Karpas-422 (cell line): ENCODE measurements around the gene ARHGAP10. TPM values are rescaled to one million over a fixed set of nuclear protein-coding genes. Genes with fewer than 3 reads are reported as not detected.

ENCODE experiments used
- DNase-seq: peaks from one replicate; pipeline ENCODE4 v3.0.0-alpha.2; 2015
- H2AFZ ChIP-seq: fragments of 200-600 bp; sonication (generic); 2 replicates; pipeline ENCODE4 v1.6.1; 2014; ENCODE audit warnings: antibody characterized with exemption, low read length, mixed read lengths
- H3K27ac ChIP-seq: fragments of 200-600 bp; sonication (generic); 2 replicates; pipeline ENCODE4 v1.5.1; 2014; ENCODE audit warnings: mild to moderate bottlenecking, low read length, moderate library complexity
- H3K27me3 ChIP-seq: fragments of 200-600 bp; sonication (generic); 2 replicates; pipeline ENCODE4 v1.6.1; 2014; ENCODE audit warnings: low read length, mixed read lengths
- H3K36me3 ChIP-seq: fragments of 200-600 bp; sonication (generic); 2 replicates; pipeline ENCODE4 v1.6.1; 2014; ENCODE audit warnings: low read length, mixed read lengths; ENCODE audit not compliant: insufficient read depth
- H3K4me1 ChIP-seq: fragments of 200-600 bp; sonication (generic); 2 replicates; pipeline ENCODE4 v1.6.1; 2014; ENCODE audit warnings: mild to moderate bottlenecking, low read length, mixed read lengths
- H3K4me2 ChIP-seq: fragments of 200-600 bp; sonication (generic); 2 replicates; pipeline ENCODE4 v1.6.1; 2014; ENCODE audit warnings: low read length, low read depth, mild to moderate bottlenecking; ENCODE audit not compliant: poor library complexity, severe bottlenecking
- H3K4me3 ChIP-seq: fragments of 200-600 bp; sonication (generic); 2 replicates; pipeline ENCODE4 v1.5.1; 2014; ENCODE audit warnings: mild to moderate bottlenecking, antibody characterized with exemption, low read length, mixed read lengths
- H3K79me2 ChIP-seq: fragments of 200-600 bp; sonication (generic); 2 replicates; pipeline ENCODE4 v1.6.1; 2014; ENCODE audit warnings: mild to moderate bottlenecking, low read length, mixed read lengths
- H3K9ac ChIP-seq: fragments of 200-600 bp; sonication (generic); 2 replicates; pipeline ENCODE4 v1.6.0; 2014; ENCODE audit warnings: low read length
- H3K9me2 ChIP-seq: fragments of 200-600 bp; sonication (generic), shearing (Covaris generic); replicated peaks from 2 replicates; pipeline ENCODE4 v1.6.0; 2014; ENCODE audit warnings: mild to moderate bottlenecking, low read length, moderate library complexity; ENCODE audit not compliant: insufficient read depth
- H3K9me3 ChIP-seq: fragments of 300-700, 200-600 bp; sonication (generic); 2 replicates; pipeline ENCODE4 v1.6.1; 2014; ENCODE audit warnings: low read length, mixed read lengths
- H4K20me1 ChIP-seq: fragments of 200-600 bp; sonication (generic); 2 replicates; pipeline ENCODE4 v1.6.1; 2014; ENCODE audit warnings: mild to moderate bottlenecking, antibody characterized with exemption, low read length, low read depth; ENCODE audit not compliant: insufficient read depth
- total RNA-seq: library from RNA; depleted of rRNA; stranded (reverse); fragments of >200 nt; shearing (Covaris generic); gene quantifications from 2 replicates; pipeline ENCODE4 v1.2.3, GENCODE V29; 2014; ENCODE audit warnings: low replicate concordance

Gene ARHGAP10
- total RNA-seq, 1 experiment from 2014 or later: 0.41 TPM

- DNase-seq: peak; percentile 88
These were observed 325.6 kb downstream of the ARHGAP10 start for GRCh38 chr4:148057516-148057915.

GRCh38 chr4:148057984-148058859 lies 326.3 kb downstream of the ARHGAP10 start:
- Histone ChIP-seq H3K4me1 (peaks cover 94% of the 10 kb centered on the region), H3K4me3 (no peak overlapping the region), H3K9ac (no peak overlapping the region), H3K9me2 (no peaks in the 10 kb centered on the region), H3K27me3 (no peaks in the 10 kb centered on the region), H4K20me1 (no peaks in the 10 kb centered on the region), H2AFZ (no peak overlapping the region), H3K4me2 (peak overlapping the region; percentile 59), H3K9me3 (no peaks in the 10 kb centered on the region), H3K36me3 (no peaks in the 10 kb centered on the region), H3K79me2 (no peaks in the 10 kb centered on the region), H3K27ac (no peak overlapping the region)
- DNase-seq: no peak

More at GRCh38 chr4:148057516-148057915, 325.6 kb downstream of the ARHGAP10 start:
- Histone ChIP-seq H3K27me3 (no peaks in the 10 kb centered on the region), H3K9me2 (no peaks in the 10 kb centered on the region), H3K4me1 (peaks cover 94% of the 10 kb centered on the region), H3K4me3 (peak overlapping the region; percentile 37; the same call in 1 of the 2 replicates), H3K36me3 (no peaks in the 10 kb centered on the region), H4K20me1 (no peaks in the 10 kb centered on the region), H3K27ac (peak overlapping the region; percentile 39), H3K79me2 (no peaks in the 10 kb centered on the region), H2AFZ (no peak overlapping the region), H3K9me3 (no peaks in the 10 kb centered on the region), H3K4me2 (peak overlapping the region; percentile 59), H3K9ac (no peak overlapping the region)

GRCh38 chr4:148059617-148060180 lies 327.8 kb downstream of the ARHGAP10 start:
- no peaks in the 10 kb centered on the region for H3K36me3 ChIP-seq
- no peak overlapping the region for H2AFZ ChIP-seq
- H3K27me3 ChIP-seq: no peaks in the 10 kb centered on the region
- no peaks in the 10 kb centered on the region for H3K9me2 ChIP-seq
- no peaks in the 10 kb centered on the region for H3K79me2 ChIP-seq
- no peak overlapping the region for H3K27ac ChIP-seq
- H3K9me3 ChIP-seq: no peaks in the 10 kb centered on the region
- no peak overlapping the region for H3K4me3 ChIP-seq
- H3K4me1 ChIP-seq: peaks cover 81% of the 10 kb centered on the region
- peak; percentile 54 for DNase-seq
- peak overlapping the region; percentile 7 for H3K4me2 ChIP-seq
- H4K20me1 ChIP-seq: no peaks in the 10 kb centered on the region; the same call in 1 of the 2 replicates
- no peak overlapping the region for H3K9ac ChIP-seq

GRCh38 chr4:148060264-148061140 lies 328.6 kb downstream of the ARHGAP10 start:
- Histone ChIP-seq H3K9ac (no peak overlapping the region), H3K9me3 (no peaks in the 10 kb centered on the region), H3K36me3 (no peaks in the 10 kb centered on the region), H3K27ac (no peak overlapping the region), H3K27me3 (no peaks in the 10 kb centered on the region), H4K20me1 (no peaks in the 10 kb centered on the region; the same call in 1 of the 2 replicates), H2AFZ (no peak overlapping the region), H3K9me2 (no peaks in the 10 kb centered on the region), H3K4me3 (no peak overlapping the region), H3K4me2 (no peak overlapping the region), H3K79me2 (no peaks in the 10 kb centered on the region), H3K4me1 (peaks cover 77% of the 10 kb centered on the region)
- no peak for DNase-seq

GRCh38 chr4:148061141-148061481 lies 329.2 kb downstream of the ARHGAP10 start:
- no peaks in the 10 kb centered on the region for H3K36me3 ChIP-seq
- H3K27me3 ChIP-seq: no peaks in the 10 kb centered on the region
- H3K9ac ChIP-seq: no peak overlapping the region
- peaks cover 71% of the 10 kb centered on the region for H3K4me1 ChIP-seq
- H3K27ac ChIP-seq: no peak overlapping the region
- H3K9me2 ChIP-seq: no peaks in the 10 kb centered on the region
- no peak overlapping the region for H2AFZ ChIP-seq
- H4K20me1 ChIP-seq: no peaks in the 10 kb centered on the region; the same call in 1 of the 2 replicates
- no peak overlapping the region for H3K4me3 ChIP-seq
- no peak for DNase-seq
- no peak overlapping the region for H3K4me2 ChIP-seq
- H3K9me3 ChIP-seq: no peaks in the 10 kb centered on the region
- no peaks in the 10 kb centered on the region for H3K79me2 ChIP-seq

GRCh38 chr4:148061795-148062194 lies 329.9 kb downstream of the ARHGAP10 start:
- Histone ChIP-seq H3K4me1 (peaks cover 64% of the 10 kb centered on the region), H3K9me3 (no peaks in the 10 kb centered on the region), H3K4me3 (no peak overlapping the region), H3K9me2 (no peaks in the 10 kb centered on the region), H3K9ac (no peak overlapping the region), H2AFZ (no peak overlapping the region), H3K36me3 (no peaks in the 10 kb centered on the region), H4K20me1 (no peaks in the 10 kb centered on the region; the same call in 1 of the 2 replicates), H3K27ac (no peak overlapping the region), H3K4me2 (peak overlapping the region; percentile 40), H3K79me2 (no peaks in the 10 kb centered on the region), H3K27me3 (no peaks in the 10 kb centered on the region)
- no peak for DNase-seq

GRCh38 chr4:148062301-148062950 lies 330.5 kb downstream of the ARHGAP10 start:
- Histone ChIP-seq H3K79me2 (no peaks in the 10 kb centered on the region), H3K27me3 (no peaks in the 10 kb centered on the region), H3K4me3 (no peak overlapping the region), H3K9me3 (no peaks in the 10 kb centered on the region), H4K20me1 (no peaks in the 10 kb centered on the region; the same call in 1 of the 2 replicates), H3K4me1 (peaks cover 59% of the 10 kb centered on the region), H3K9me2 (no peaks in the 10 kb centered on the region), H3K9ac (no peak overlapping the region), H3K27ac (no peak overlapping the region), H3K36me3 (no peaks in the 10 kb centered on the region), H3K4me2 (peak overlapping the region; percentile 40), H2AFZ (no peak overlapping the region)
- DNase-seq: peak; percentile 67
